ENCODE data around the gene CPA1.

The CPA1 gene

DNA sequence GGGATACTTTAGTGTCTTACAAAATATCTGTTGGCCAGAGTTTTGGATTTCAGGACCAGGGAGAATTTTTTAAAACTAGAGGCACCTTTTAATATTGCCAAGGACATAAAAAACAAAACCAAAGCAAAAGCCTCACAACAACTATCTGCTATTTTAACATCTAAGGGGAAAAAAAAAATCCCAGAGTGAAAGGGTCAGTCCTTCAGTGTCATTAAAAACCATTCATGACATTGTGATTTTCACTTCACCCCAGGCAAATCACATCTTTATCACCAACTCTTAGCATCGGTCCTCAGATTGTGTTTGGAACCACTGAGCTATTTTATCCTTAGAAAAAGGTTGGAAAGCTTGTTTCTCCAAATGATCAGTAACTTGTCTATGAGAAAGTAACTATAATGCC lies 49.8 kb downstream of the CPA1 start:
- TF ChIP-seq, protein P1, sequence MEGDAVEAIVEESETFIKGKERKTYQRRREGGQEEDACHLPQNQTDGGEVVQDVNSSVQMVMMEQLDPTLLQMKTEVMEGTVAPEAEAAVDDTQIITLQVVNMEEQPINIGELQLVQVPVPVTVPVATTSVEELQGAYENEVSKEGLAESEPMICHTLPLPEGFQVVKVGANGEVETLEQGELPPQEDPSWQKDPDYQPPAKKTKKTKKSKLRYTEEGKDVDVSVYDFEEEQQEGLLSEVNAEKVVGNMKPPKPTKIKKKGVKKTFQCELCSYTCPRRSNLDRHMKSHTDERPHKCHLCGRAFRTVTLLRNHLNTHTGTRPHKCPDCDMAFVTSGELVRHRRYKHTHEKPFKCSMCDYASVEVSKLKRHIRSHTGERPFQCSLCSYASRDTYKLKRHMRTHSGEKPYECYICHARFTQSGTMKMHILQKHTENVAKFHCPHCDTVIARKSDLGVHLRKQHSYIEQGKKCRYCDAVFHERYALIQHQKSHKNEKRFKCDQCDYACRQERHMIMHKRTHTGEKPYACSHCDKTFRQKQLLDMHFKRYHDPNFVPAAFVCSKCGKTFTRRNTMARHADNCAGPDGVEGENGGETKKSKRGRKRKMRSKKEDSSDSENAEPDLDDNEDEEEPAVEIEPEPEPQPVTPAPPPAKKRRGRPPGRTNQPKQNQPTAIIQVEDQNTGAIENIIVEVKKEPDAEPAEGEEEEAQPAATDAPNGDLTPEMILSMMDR (IDR thresholded peaks at IDR 0.05; ENCODE audit: extremely low read depth, insufficient read depth, missing control alignments), result no peak
- in situ Hi-C loops (cut with MboI; ENCODE audit: low pct_unique_long_range_greater_than_20kb, low sequenced_read_pairs, unreplicated experiment), result no loop called here
- DNase-seq (ENCODE audit: low spot score), result no peak

DNA sequence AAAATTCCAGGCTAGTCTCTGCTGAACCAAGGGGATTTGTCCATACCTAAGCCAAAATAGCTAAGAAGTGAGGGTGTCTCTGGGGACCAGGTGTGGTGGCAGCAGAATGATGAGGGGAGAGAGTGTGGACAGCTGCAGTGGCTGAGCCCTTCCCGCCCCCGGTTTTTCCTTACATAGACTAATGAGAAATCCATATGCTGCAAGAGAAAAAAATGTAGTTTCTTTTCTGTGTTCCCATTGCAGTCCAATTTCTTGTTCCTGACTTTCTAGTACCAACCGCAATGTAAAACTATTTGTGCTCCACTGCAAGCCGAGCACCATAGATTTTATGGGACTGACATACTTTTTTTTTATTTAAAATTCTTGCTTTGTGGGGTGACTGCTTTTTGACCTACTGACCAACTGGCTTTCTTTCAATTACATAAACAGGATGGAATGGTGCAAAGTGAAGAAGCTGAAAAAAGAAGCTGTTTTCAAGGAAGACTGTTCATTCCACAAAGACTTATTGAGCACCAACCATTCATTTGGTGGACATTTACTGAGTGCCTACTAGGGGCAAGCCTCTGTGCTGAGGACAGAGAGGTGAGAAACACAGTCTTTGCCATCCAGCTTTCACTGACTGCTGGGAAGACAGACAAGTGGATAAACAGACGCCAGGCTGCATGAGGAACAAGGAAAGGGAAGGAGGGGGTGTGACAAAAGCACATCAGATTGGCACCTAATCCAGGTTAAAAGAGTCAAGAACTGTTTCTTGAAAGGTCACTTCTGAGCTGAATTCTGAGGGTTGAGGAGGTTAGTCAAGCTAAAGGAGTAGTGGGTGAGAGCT lies 50.8 kb downstream of the CPA1 start:
- TF ChIP-seq, protein P1 (IDR thresholded peaks at IDR 0.05; ENCODE audit: extremely low read depth, insufficient read depth, missing control alignments), result no peak
- in situ Hi-C loops (cut with MboI; ENCODE audit: low pct_unique_long_range_greater_than_20kb, low sequenced_read_pairs, unreplicated experiment), result no loop called here
- no peak for DNase-seq (ENCODE audit: low spot score)

DNA sequence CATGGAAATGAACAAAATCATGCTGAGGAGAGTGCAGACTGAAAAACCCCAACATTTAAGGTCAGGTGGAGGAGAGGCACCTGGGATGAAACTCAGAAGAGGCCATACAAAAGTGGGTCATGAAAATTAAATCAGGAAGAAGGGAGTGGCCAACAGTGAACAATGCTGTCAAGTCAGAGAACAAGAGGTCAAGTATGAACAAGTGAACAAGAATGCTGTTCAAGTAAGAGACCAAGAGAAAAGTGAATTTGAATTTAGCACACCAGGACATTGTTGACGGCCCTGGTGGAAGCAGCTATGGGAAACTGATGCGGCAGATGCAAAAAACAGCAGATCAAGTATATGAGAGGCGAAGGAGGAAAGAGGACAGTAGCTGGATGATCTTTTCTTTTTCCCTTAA lies 52.6 kb downstream of the CPA1 start:
- DNase-seq (ENCODE audit: low spot score), result no peak
- in situ Hi-C loops (cut with MboI; ENCODE audit: low pct_unique_long_range_greater_than_20kb, low sequenced_read_pairs, unreplicated experiment), result no loop called here
- TF ChIP-seq, protein P1 (IDR thresholded peaks at IDR 0.05; ENCODE audit: extremely low read depth, insufficient read depth, missing control alignments), result no peak

DNA sequence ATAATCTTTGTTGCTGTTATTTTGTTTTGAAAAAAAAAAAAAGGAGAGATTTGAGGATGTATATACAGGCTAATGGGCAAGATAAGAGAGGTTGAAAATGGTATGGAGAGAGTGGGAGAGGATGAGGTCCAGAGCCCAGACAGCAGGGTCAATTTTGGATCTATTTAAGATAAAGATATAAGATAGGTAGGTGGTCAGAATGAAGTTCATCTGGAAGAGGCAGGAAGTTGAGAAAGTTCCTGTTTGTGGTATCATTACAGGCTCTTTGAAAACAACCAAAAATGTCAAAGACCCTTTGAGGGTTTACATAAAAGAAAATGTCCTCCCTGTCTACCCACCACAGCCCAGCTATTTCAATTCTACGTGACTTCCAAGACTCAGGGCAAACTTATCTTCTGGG lies 53.0 kb downstream of the CPA1 start:
- no peak for DNase-seq (ENCODE audit: low spot score)
- in situ Hi-C loops (cut with MboI; ENCODE audit: low pct_unique_long_range_greater_than_20kb, low sequenced_read_pairs, unreplicated experiment), result no loop called here
- TF ChIP-seq, protein P1 (IDR thresholded peaks at IDR 0.05; ENCODE audit: extremely low read depth, insufficient read depth, missing control alignments), result no peak

DNA sequence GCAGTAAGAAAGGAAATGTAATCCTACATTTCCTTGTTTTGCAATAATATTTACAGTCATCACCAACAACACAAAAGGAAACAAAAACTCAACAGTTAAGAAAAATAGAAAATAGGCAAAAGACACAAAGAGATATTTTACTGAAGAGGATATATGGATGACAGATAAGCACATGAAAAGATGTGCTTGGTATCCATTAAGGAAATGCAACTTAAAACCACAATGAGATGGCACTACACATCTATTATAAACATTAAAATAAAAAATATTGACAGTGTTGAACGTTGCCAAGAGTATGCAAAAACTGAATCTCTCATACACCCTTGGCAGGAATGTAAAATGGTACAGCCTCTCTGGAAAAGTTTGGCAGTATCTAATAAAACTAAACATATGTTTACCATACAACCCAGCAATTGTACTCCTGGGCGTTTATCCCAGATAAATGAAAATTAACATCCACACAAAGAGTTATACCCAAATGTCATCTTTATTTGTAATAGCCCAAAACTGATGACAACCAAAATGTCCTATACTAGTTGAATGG lies 55.1 kb downstream of the CPA1 start:
- TF ChIP-seq, protein P1 (IDR thresholded peaks at IDR 0.05; ENCODE audit: extremely low read depth, insufficient read depth, missing control alignments), result no peak
- in situ Hi-C loops (cut with MboI; ENCODE audit: low pct_unique_long_range_greater_than_20kb, low sequenced_read_pairs, unreplicated experiment), result no loop called here
- DNase-seq (ENCODE audit: low spot score), result no peak

DNA sequence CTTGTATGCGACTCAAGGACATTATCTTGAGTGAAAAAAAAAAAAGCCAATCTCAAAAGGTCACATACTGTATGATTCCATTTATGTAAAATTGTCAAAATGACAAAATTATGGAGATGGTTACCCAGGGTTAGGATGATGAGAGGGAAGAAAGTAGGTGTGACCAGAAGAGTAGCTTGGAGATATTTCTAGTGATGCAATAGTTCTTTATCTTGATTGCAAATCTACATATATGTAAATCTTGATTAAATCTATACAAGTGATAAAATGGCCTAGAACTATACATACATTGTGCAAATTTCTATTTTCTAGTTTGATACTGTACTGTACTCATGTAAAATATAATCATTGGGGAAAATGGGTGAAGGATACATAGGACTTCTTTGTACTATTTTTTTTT lies 56.0 kb downstream of the CPA1 start:
- in situ Hi-C loops (cut with MboI; ENCODE audit: low pct_unique_long_range_greater_than_20kb, low sequenced_read_pairs, unreplicated experiment), result no loop called here

More for the DNA sequence above, 56.0 kb downstream of the CPA1 start:
- TF ChIP-seq, protein P1 (IDR thresholded peaks at IDR 0.05; ENCODE audit: extremely low read depth, insufficient read depth, missing control alignments), result no peak
- DNase-seq (ENCODE audit: low spot score), result no peak

Data from GM13977 (cell line).